HepG2 (cell line): ENCODE data around the gene LAMC3. TPM values are rescaled to one million over a fixed set of nuclear protein-coding genes. Genes with fewer than 3 reads are reported as not detected.
A peak's percentile ranks its signal among the peaks of the same experiment; 100 is the strongest.

Experiments used
- HNF4G ChIP-seq, 2 experiments: sonication (generic) in 1 of 2; formaldehyde crosslinking in 1 of 2; IDR thresholded peaks; 2 replicates each; pipeline versions ENCODE4 v1.4.0 to v1.6.1; 2011 to 2020; ENCODE audit warnings: borderline replicate concordance in 2 of 2, low read depth in 2 of 2, mild to moderate bottlenecking in 2 of 2, low read length in 1 of 2, missing genetic modification reagents in 1 of 2, moderate library complexity in 1 of 2
- HNRNPL ChIP-seq: fragments of 200-400 bp; formaldehyde crosslinking; IDR thresholded peaks from 2 replicates; pipeline ENCODE4 v1.6.1; 2017; ENCODE audit warnings: mild to moderate bottlenecking, low read depth, low read length
- KDM3A ChIP-seq: IDR thresholded peaks from 2 replicates; pipeline ENCODE4 v1.6.1; 2018; ENCODE audit warnings: low read depth, missing compliant biosample characterization
- MIER3 ChIP-seq: IDR thresholded peaks from 2 replicates; pipeline ENCODE4 v1.6.1; 2016; ENCODE audit warnings: missing compliant biosample characterization, borderline replicate concordance
- MTF1 ChIP-seq: sonication (generic); formaldehyde crosslinking; IDR thresholded peaks from 2 replicates; pipeline ENCODE4 v1.5.0; 2020; ENCODE audit warnings: missing genetic modification reagents
- RAD51 ChIP-seq: fragments of 450-650 bp; IDR thresholded peaks from 2 replicates; pipeline ENCODE4 v1.6.1; 2016; ENCODE audit warnings: borderline replicate concordance
- RBFOX2 ChIP-seq: fragments of 200-400 bp; formaldehyde crosslinking; IDR thresholded peaks from 2 replicates; pipeline ENCODE4 v1.6.1; 2017; ENCODE audit warnings: low read depth, mild to moderate bottlenecking, low read length
- REXO4 ChIP-seq: sonication (generic); formaldehyde crosslinking; IDR thresholded peaks from 2 replicates; pipeline ENCODE4 v1.8.0; 2022; ENCODE audit warnings: missing genetic modification reagents, mild to moderate bottlenecking, borderline replicate concordance
- SRSF1 ChIP-seq: fragments of 200-400 bp; formaldehyde crosslinking; optimal IDR thresholded peaks from 2 replicates; pipeline ENCODE3; 2017; ENCODE audit warnings: mild to moderate bottlenecking, low read depth, low read length, moderate library complexity
- ZBTB21 ChIP-seq: sonication (generic); formaldehyde crosslinking; IDR thresholded peaks from 2 replicates; pipeline ENCODE4 v1.4.0; 2020; ENCODE audit warnings: missing genetic modification reagents
- polyA plus RNA-seq, 8 experiments: library from polyadenylated mRNA; depleted of rRNA in 3 of 8; stranded (reverse) in 7 of 8; unstranded in 1 of 8; fragments of >200 nt; fragmentation: Illumina TruSeq in 4 of 8; extraction: Trizol in 4 of 8; gene quantifications; 2 replicates each; pipeline versions ENCODE4 v1.2.1 to v1.2.3, GENCODE V29; 2011 to 2016; ENCODE audit warnings: low read depth in 4 of 8, missing spikeins in 1 of 8, mixed read lengths in 1 of 8; ENCODE audit not compliant: insufficient read depth in 1 of 8
- total RNA-seq, 5 experiments: library from RNA; depleted of rRNA; stranded (reverse); fragments of >200 nt; fragmentation: Illumina TruSeq; extraction: Trizol; gene quantifications; 2 replicates each; pipeline ENCODE4 v1.2.3, GENCODE V29; 2016; ENCODE audit warnings: low read depth in 1 of 5
- TF ChIP-seq, protein P1 (sequence below): sonication (generic); formaldehyde crosslinking; IDR thresholded peaks from 2 replicates; pipeline ENCODE4 v1.4.0; 2020; ENCODE audit warnings: missing genetic modification reagents, mild to moderate bottlenecking, borderline replicate concordance
- TF ChIP-seq, protein P2 (sequence below): sonication (generic); formaldehyde crosslinking; IDR thresholded peaks from 2 replicates; pipeline ENCODE4 v1.4.0; 2020; ENCODE audit warnings: missing genetic modification reagents, borderline replicate concordance
- TF ChIP-seq, protein P3 (sequence below): IDR thresholded peaks from 2 replicates; pipeline ENCODE4 v1.6.1; 2016; ENCODE audit warnings: mild to moderate bottlenecking
- TF ChIP-seq, protein P4 (sequence below): sonication (generic); formaldehyde crosslinking; IDR thresholded peaks from 2 replicates; pipeline ENCODE4 v1.5.0; 2020; ENCODE audit warnings: mild to moderate bottlenecking, missing genetic modification reagents, borderline replicate concordance
- TF ChIP-seq, protein P5 (sequence below): sonication (generic); formaldehyde crosslinking; IDR thresholded peaks from 2 replicates; pipeline ENCODE4 v1.9.0; 2021; ENCODE audit warnings: missing genetic modification reagents, borderline replicate concordance

Gene LAMC3
- total and polyA plus RNA-seq, 2 of the 13 experiments (the other 11 are each of a cell fraction or from before 2014, with no cell fraction given) = 0.07 to 0.57 TPM

DNA sequence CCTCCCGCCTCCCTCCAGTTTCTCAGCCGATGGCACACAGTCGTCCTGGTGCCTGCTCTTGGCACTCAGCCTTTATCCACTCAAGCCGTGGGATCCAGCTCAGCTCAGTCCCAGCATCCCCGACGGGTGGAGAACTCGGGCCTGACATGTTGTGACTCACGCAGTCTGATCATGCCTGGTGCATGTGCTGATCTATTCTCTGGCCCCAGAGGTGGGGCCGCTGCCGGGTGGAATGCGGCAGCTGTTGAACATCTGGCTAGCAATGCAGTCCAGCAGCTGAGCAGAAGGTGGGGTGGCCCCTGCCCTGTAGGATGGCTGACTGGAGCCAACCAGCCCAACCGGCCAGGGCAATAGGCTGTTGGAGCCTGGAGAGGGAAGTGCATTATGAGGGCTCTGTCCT, 85.6 kb downstream of the LAMC3 start (continued):
- TF ChIP-seq MTF1 (CRISPR knock-in tag) (no peak), RBFOX2 (no peak), REXO4 (no peak), HNRNPL (no peak), ZBTB21 (CRISPR knock-in tag) (no peak), SRSF1 (no peak), MIER3 (CRISPR knock-in tag) (0 out of 2 replicates have a peak, but pooled peaks have one; percentile 24), KDM3A (CRISPR knock-in tag) (no peak), RAD51 (no peak), HNF4G (IDR thresholded peaks at IDR 0.05; ENCODE audit: borderline replicate concordance, low read depth, low read length) (no peak), HNF4G (CRISPR knock-in tag; IDR thresholded peaks at IDR 0.05; ENCODE audit: borderline replicate concordance, low read depth) (no peak)
- TF ChIP-seq, protein P1, sequence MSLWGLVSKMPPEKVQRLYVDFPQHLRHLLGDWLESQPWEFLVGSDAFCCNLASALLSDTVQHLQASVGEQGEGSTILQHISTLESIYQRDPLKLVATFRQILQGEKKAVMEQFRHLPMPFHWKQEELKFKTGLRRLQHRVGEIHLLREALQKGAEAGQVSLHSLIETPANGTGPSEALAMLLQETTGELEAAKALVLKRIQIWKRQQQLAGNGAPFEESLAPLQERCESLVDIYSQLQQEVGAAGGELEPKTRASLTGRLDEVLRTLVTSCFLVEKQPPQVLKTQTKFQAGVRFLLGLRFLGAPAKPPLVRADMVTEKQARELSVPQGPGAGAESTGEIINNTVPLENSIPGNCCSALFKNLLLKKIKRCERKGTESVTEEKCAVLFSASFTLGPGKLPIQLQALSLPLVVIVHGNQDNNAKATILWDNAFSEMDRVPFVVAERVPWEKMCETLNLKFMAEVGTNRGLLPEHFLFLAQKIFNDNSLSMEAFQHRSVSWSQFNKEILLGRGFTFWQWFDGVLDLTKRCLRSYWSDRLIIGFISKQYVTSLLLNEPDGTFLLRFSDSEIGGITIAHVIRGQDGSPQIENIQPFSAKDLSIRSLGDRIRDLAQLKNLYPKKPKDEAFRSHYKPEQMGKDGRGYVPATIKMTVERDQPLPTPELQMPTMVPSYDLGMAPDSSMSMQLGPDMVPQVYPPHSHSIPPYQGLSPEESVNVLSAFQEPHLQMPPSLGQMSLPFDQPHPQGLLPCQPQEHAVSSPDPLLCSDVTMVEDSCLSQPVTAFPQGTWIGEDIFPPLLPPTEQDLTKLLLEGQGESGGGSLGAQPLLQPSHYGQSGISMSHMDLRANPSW (CRISPR knock-in tag) = no peak
- TF ChIP-seq, protein P2, sequence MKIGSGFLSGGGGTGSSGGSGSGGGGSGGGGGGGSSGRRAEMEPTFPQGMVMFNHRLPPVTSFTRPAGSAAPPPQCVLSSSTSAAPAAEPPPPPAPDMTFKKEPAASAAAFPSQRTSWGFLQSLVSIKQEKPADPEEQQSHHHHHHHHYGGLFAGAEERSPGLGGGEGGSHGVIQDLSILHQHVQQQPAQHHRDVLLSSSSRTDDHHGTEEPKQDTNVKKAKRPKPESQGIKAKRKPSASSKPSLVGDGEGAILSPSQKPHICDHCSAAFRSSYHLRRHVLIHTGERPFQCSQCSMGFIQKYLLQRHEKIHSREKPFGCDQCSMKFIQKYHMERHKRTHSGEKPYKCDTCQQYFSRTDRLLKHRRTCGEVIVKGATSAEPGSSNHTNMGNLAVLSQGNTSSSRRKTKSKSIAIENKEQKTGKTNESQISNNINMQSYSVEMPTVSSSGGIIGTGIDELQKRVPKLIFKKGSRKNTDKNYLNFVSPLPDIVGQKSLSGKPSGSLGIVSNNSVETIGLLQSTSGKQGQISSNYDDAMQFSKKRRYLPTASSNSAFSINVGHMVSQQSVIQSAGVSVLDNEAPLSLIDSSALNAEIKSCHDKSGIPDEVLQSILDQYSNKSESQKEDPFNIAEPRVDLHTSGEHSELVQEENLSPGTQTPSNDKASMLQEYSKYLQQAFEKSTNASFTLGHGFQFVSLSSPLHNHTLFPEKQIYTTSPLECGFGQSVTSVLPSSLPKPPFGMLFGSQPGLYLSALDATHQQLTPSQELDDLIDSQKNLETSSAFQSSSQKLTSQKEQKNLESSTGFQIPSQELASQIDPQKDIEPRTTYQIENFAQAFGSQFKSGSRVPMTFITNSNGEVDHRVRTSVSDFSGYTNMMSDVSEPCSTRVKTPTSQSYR (CRISPR knock-in tag) = no peak
- TF ChIP-seq, protein P3, sequence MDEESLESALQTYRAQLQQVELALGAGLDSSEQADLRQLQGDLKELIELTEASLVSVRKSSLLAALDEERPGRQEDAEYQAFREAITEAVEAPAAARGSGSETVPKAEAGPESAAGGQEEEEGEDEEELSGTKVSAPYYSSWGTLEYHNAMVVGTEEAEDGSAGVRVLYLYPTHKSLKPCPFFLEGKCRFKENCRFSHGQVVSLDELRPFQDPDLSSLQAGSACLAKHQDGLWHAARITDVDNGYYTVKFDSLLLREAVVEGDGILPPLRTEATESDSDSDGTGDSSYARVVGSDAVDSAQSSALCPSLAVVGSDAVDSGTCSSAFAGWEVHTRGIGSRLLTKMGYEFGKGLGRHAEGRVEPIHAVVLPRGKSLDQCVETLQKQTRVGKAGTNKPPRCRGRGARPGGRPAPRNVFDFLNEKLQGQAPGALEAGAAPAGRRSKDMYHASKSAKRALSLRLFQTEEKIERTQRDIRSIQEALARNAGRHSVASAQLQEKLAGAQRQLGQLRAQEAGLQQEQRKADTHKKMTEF (CRISPR knock-in tag) = no peak
- TF ChIP-seq, protein P4, sequence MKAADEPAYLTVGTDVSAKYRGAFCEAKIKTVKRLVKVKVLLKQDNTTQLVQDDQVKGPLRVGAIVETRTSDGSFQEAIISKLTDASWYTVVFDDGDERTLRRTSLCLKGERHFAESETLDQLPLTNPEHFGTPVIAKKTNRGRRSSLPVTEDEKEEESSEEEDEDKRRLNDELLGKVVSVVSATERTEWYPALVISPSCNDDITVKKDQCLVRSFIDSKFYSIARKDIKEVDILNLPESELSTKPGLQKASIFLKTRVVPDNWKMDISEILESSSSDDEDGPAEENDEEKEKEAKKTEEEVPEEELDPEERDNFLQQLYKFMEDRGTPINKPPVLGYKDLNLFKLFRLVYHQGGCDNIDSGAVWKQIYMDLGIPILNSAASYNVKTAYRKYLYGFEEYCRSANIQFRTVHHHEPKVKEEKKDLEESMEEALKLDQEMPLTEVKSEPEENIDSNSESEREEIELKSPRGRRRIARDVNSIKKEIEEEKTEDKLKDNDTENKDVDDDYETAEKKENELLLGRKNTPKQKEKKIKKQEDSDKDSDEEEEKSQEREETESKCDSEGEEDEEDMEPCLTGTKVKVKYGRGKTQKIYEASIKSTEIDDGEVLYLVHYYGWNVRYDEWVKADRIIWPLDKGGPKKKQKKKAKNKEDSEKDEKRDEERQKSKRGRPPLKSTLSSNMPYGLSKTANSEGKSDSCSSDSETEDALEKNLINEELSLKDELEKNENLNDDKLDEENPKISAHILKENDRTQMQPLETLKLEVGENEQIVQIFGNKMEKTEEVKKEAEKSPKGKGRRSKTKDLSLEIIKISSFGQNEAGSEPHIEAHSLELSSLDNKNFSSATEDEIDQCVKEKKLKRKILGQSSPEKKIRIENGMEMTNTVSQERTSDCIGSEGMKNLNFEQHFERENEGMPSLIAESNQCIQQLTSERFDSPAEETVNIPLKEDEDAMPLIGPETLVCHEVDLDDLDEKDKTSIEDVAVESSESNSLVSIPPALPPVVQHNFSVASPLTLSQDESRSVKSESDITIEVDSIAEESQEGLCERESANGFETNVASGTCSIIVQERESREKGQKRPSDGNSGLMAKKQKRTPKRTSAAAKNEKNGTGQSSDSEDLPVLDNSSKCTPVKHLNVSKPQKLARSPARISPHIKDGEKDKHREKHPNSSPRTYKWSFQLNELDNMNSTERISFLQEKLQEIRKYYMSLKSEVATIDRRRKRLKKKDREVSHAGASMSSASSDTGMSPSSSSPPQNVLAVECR (CRISPR knock-in tag) = peak; percentile 24; the same call in 1 of the 2 replicates
- TF ChIP-seq, protein P5, sequence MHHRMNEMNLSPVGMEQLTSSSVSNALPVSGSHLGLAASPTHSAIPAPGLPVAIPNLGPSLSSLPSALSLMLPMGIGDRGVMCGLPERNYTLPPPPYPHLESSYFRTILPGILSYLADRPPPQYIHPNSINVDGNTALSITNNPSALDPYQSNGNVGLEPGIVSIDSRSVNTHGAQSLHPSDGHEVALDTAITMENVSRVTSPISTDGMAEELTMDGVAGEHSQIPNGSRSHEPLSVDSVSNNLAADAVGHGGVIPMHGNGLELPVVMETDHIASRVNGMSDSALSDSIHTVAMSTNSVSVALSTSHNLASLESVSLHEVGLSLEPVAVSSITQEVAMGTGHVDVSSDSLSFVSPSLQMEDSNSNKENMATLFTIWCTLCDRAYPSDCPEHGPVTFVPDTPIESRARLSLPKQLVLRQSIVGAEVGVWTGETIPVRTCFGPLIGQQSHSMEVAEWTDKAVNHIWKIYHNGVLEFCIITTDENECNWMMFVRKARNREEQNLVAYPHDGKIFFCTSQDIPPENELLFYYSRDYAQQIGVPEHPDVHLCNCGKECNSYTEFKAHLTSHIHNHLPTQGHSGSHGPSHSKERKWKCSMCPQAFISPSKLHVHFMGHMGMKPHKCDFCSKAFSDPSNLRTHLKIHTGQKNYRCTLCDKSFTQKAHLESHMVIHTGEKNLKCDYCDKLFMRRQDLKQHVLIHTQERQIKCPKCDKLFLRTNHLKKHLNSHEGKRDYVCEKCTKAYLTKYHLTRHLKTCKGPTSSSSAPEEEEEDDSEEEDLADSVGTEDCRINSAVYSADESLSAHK (CRISPR knock-in tag) = no peak
